CD4-positive, alpha-beta T cell treated with Interferon gamma for 1 hour (primary cell): ENCODE results near the gene ZNF219.

Experiments
- DNase-seq: peaks from one replicate; pipeline ENCODE4 v3.0.0-alpha.2; 2020

Gene ZNF219

GRCh38 chr14:21101802-21102413, 3.5 kb upstream of the ZNF219 start:
- DNase-seq = no peak

GRCh38 chr14:21100931-21101330, 2.5 kb upstream of the ZNF219 start, which contains the start of gene TMEM253:
TMEM253 (plus strand) TSS chr14:21101066; CDS start chr14:21101344, 278 bp downstream.
- no peak for DNase-seq

GRCh38 chr14:21099596-21099985, 1.1 kb upstream of the ZNF219 start:
- no peak for DNase-seq

GRCh38 chr14:21098892-21099595, 589 bp upstream of the ZNF219 start:
- DNase-seq = no peak

- DNase-seq = no peak
Observed at GRCh38 chr14:21097636-21098075, 799 bp downstream of the ZNF219 start.

GRCh38 chr14:21096978-21097635, 1.3 kb downstream of the ZNF219 start:
- DNase-seq = no peak

- DNase-seq = no peak
Observed at GRCh38 chr14:21096438-21096837, 2.0 kb downstream of the ZNF219 start.

- no peak for DNase-seq
Observed at GRCh38 chr14:21095430-21096205, 2.8 kb downstream of the ZNF219 start.

- DNase-seq = no peak
Observed at GRCh38 chr14:21093769-21094681, 4.4 kb downstream of the ZNF219 start.

GRCh38 chr14:21093018-21093417, 5.4 kb downstream of the ZNF219 start:
- DNase-seq = no peak

GRCh38 chr14:21092273-21093011, 6.0 kb downstream of the ZNF219 start:
- peak; percentile 85 for DNase-seq

GRCh38 chr14:21091821-21092272, 6.6 kb downstream of the ZNF219 start:
- no peak for DNase-seq

GRCh38 chr14:21090940-21091663, 7.4 kb downstream of the ZNF219 start:
- no peak for DNase-seq

GRCh38 chr14:21090194-21090939, 8.1 kb downstream of the ZNF219 start:
- DNase-seq = no peak

- no peak for DNase-seq
Observed at GRCh38 chr14:21089877-21090193, 8.6 kb downstream of the ZNF219 start.

- no peak for DNase-seq
Observed at GRCh38 chr14:21089271-21089670, 9.2 kb downstream of the ZNF219 start.

- DNase-seq = no peak
Observed at GRCh38 chr14:21088687-21089086, 9.8 kb downstream of the ZNF219 start.

GRCh38 chr14:21087294-21088091, 11.0 kb downstream of the ZNF219 start:
- peak; percentile 93 for DNase-seq

GRCh38 chr14:21086908-21087293, 11.6 kb downstream of the ZNF219 start:
- no peak for DNase-seq
